Vagina (tissue), 2 donors: ENCODE results near the gene PICALM. TPM values are rescaled to one million over a fixed set of nuclear protein-coding genes. Genes with fewer than 3 reads are reported as not detected.

Experiments used
- DNase-seq, 2 donors: peaks; one replicate each; pipeline ENCODE4 v3.0.0-alpha.2; 2017; ENCODE audit errors: extremely low spot score in 2 of 2
- H3K27ac ChIP-seq: fragments of 200-600 bp; sonication (generic); one replicate; pipeline ENCODE4 v1.5.1; 2019
- H3K27me3 ChIP-seq: fragments of 200-600 bp; sonication (generic); one replicate; pipeline ENCODE4 v1.5.1; 2019
- H3K36me3 ChIP-seq, 2 donors: fragments of 200-600 bp; sonication (generic); one replicate each; pipeline ENCODE4 v1.5.1; 2017 to 2019
- H3K4me1 ChIP-seq: fragments of 200-600 bp; sonication (generic); one replicate; pipeline ENCODE4 v1.5.1; 2019
- H3K4me3 ChIP-seq, 2 donors: fragments of 200-600 bp; sonication (generic); 1 replicate in 1 of 2; 2 replicates in 1 of 2; pipeline ENCODE4 v1.5.1; 2016 to 2019
- H3K9me3 ChIP-seq: fragments of 200-600 bp; sonication (generic); one replicate; pipeline ENCODE4 v1.5.1; 2019
- CTCF ChIP-seq, 3 experiments: fragments of 450-650 bp in 2 of 3; fragments of 200-600 bp in 1 of 3; sonication (generic) in 1 of 3; IDR thresholded peaks; one replicate each; pipeline ENCODE4 v1.5.1; 2017 to 2019; ENCODE audit warnings: antibody characterized with exemption in 3 of 3, mild to moderate bottlenecking in 2 of 3, moderate library complexity in 2 of 3
- POLR2A ChIP-seq, 2 donors: fragments of 450-650 bp; IDR thresholded peaks; one replicate each; pipeline ENCODE4 v1.6.1; 2017; ENCODE audit warnings: antibody characterized with exemption in 2 of 2, mild to moderate bottlenecking in 2 of 2, moderate library complexity in 2 of 2
- POLR2AphosphoS5 ChIP-seq, 2 donors: sonication (generic); formaldehyde crosslinking; IDR thresholded peaks; one replicate each; pipeline ENCODE4 v1.9.0; 2017; ENCODE audit warnings: antibody characterized with exemption in 2 of 2, mild to moderate bottlenecking in 2 of 2, low read depth in 1 of 2; ENCODE audit not compliant: insufficient read depth in 1 of 2
- intact Hi-C: fragments of 100-400 bp; cut with DNase I; formaldehyde crosslinking; loops from one replicate; pipeline ENCODE4 v1.15.1; 2023
- total RNA-seq: library from RNA; depleted of rRNA; stranded (reverse); fragments of >200 nt; gene quantifications from one replicate; pipeline ENCODE4 v1.2.3, GENCODE V29; 2016

The PICALM gene
- total RNA-seq, 1 donor from 2014 or later = 237 TPM

DNA sequence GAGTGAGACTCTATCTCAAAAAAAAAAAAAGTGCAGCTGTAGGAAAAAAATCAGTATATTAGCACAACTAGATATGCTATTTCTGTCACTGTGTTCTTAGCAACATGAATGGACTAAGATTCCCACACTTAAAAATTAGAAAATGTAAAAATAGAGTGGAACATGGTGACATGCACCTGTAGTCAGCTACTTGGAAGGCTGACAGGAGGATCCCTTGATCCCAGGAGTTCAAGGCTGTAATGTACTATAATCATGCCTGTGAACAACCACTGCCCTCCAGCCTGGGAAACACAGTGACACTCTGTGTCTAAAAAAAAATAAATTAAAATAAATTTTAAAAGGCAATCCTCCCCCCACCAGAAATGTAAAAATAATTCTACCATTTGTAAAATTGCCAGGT is 29.8 kb downstream of the PICALM start:
- intact Hi-C loops = no loop called here
- H3K4me3 ChIP-seq = no peak overlapping the region
- DNase-seq = no peak
- H3K9me3 ChIP-seq = no peaks in the 10 kb centered on the region
- H3K27me3 ChIP-seq = no peaks in the 10 kb centered on the region
- H3K27ac ChIP-seq = no peak overlapping the region
- H3K36me3 ChIP-seq = no peaks in the 10 kb centered on the region
- no peak for TF ChIP-seq POLR2A (IDR thresholded peaks at IDR 0.05)
- TF ChIP-seq CTCF (IDR thresholded peaks at IDR 0.05) = no peak
- no peak for TF ChIP-seq POLR2AphosphoS5 (IDR thresholded peaks at IDR 0.05; ENCODE audit: insufficient read depth in 1 of 2, low read depth in 1 of 2)
- peaks cover 52% of the 10 kb centered on the region for H3K4me1 ChIP-seq

DNA sequence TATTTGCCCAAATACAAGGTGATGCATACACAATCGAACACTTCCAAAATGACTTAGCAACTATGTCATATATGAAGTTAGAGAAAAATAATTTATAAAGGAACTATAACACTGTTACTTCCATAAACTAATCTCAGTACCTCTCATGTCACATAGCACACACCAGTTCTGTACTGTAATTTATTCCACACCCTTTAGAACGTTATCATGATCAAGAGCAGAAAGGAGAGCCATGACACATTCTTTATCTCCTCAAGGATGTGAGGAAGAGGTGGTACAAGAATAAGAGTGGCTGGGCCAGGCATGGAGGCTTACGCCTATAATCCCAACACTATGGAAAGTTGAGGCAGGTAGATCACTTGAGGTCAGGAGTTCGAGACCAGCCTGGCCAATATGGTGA is 31.1 kb downstream of the PICALM start:
- no peak overlapping the region for H3K27ac ChIP-seq

GRCh38 chr11:86035920-86036319 is 33.0 kb downstream of the PICALM start:
- TF ChIP-seq POLR2AphosphoS5 (IDR thresholded peaks at IDR 0.05; ENCODE audit: insufficient read depth in 1 of 2, low read depth in 1 of 2) = no peak
- TF ChIP-seq POLR2A (IDR thresholded peaks at IDR 0.05) = no peak
- no peak for TF ChIP-seq CTCF (IDR thresholded peaks at IDR 0.05)
- Histone ChIP-seq H3K27ac (no peak overlapping the region), H3K27me3 (no peaks in the 10 kb centered on the region), H3K4me1 (peaks cover 36% of the 10 kb centered on the region), H3K9me3 (no peaks in the 10 kb centered on the region), H3K4me3 (no peak overlapping the region), H3K36me3 (no peaks in the 10 kb centered on the region)
- DNase-seq = no peak
- intact Hi-C loops = no loop called here

More for the DNA sequence above, 31.1 kb downstream of the PICALM start:
- Histone ChIP-seq H3K4me1 (peaks cover 49% of the 10 kb centered on the region), H3K9me3 (no peaks in the 10 kb centered on the region), H3K36me3 (no peaks in the 10 kb centered on the region), H3K4me3 (no peak overlapping the region), H3K27me3 (no peaks in the 10 kb centered on the region)
- DNase-seq = no peak
- TF ChIP-seq CTCF (IDR thresholded peaks at IDR 0.05) (no peak), POLR2AphosphoS5 (IDR thresholded peaks at IDR 0.05; ENCODE audit: insufficient read depth in 1 of 2, low read depth in 1 of 2) (no peak)
- intact Hi-C loops = no loop called here

- no peak overlapping the region for H3K4me3 ChIP-seq
- intact Hi-C loops = no loop called here
These were observed 33.7 kb downstream of the PICALM start for GRCh38 chr11:86035164-86035563.

DNA sequence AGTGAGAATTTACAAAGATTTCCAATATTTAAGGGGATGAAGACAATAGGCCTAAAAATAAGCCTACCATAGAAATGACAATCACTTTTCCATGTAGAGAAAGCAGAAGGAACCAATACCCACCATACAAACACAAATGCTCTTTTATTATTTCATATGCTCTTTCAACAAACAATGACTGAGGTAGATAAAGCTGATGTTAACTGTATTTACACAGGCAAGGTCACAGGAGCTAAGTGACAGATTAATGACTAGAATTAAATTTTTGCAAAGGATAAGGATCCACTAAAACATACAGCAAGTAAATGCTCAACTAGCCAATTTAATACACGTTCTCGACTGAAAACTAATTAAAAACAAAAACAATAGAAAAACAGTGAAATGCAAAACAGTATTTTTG is 34.2 kb downstream of the PICALM start:
- TF ChIP-seq POLR2A (IDR thresholded peaks at IDR 0.05) (no peak), CTCF (IDR thresholded peaks at IDR 0.05) (no peak), POLR2AphosphoS5 (IDR thresholded peaks at IDR 0.05; ENCODE audit: insufficient read depth in 1 of 2, low read depth in 1 of 2) (no peak)
- H3K4me3 ChIP-seq = no peak overlapping the region
- no peaks in the 10 kb centered on the region for H3K9me3 ChIP-seq
- no peaks in the 10 kb centered on the region for H3K36me3 ChIP-seq
- no peak overlapping the region for H3K27ac ChIP-seq
- H3K4me1 ChIP-seq = peaks cover 31% of the 10 kb centered on the region
- no peaks in the 10 kb centered on the region for H3K27me3 ChIP-seq
- DNase-seq = no peak
- intact Hi-C loops = no loop called here

More at GRCh38 chr11:86035164-86035563, 33.7 kb downstream of the PICALM start:
- H3K27ac ChIP-seq = no peak overlapping the region
- DNase-seq = no peak
- H3K9me3 ChIP-seq = no peaks in the 10 kb centered on the region
- H3K36me3 ChIP-seq = no peaks in the 10 kb centered on the region
- TF ChIP-seq CTCF (IDR thresholded peaks at IDR 0.05) (no peak), POLR2A (IDR thresholded peaks at IDR 0.05) (no peak)
- no peaks in the 10 kb centered on the region for H3K27me3 ChIP-seq
- peaks cover 32% of the 10 kb centered on the region for H3K4me1 ChIP-seq
